Measurements from ENCODE around the gene CEP104. TPM values are rescaled to one million over a fixed set of nuclear protein-coding genes. Genes with fewer than 3 reads are reported as not detected.

The CEP104 gene
- total and polyA plus RNA-seq, 5 experiments from 2014 or later, result 13.1 to 59.0 (median 19.4) TPM

GRCh38 chr1:3786468-3787348, 70.3 kb downstream of the CEP104 start:
- Mint-ChIP-seq H3K4me3 (peak overlapping the region in 1 of 10 donors; percentile 15), H3K27ac (peak overlapping the region in 2 of 10 donors; percentile 81 to 94), H3K27me3 (no peaks in the 10 kb centered on the region), H3K36me3 (peaks cover 0 to 61% (median 7%) of the 10 kb centered on the region in 3 donors), H3K4me1 (peaks cover 3 to 18% (median 13%) of the 10 kb centered on the region in 4 donors), H3K9me3 (no peaks in the 10 kb centered on the region)
- POLR2A ChIA-PET, result interaction anchor here (0.6 to 2.1 kb wide), 3 partner anchors 10 to 122 kb away, joined by 3 to 8 read pairs (median 4); partner anchors contain the start of gene LRRC47
- ATAC-seq, result no peak
- DNase-seq, result peak in 1 of 10 donors; percentile 48

GRCh38 chr1:3785456-3786157, 71.4 kb downstream of the CEP104 start:
- Mint-ChIP-seq H3K4me3 (no peak overlapping the region), H3K27me3 (no peaks in the 10 kb centered on the region), H3K36me3 (peaks cover 0 to 72% (median 14%) of the 10 kb centered on the region in 3 donors), H3K9me3 (no peaks in the 10 kb centered on the region), H3K4me1 (peaks cover 3 to 17% (median 9%) of the 10 kb centered on the region in 4 donors), H3K27ac (peak overlapping the region in 1 of 10 donors; percentile 15)
- POLR2A ChIA-PET, result interaction anchor here (0.5 to 0.7 kb wide), 4 partner anchors 26 to 121 kb away, joined by 3 to 4 read pairs (median 3); no protein-coding TSS in a partner anchor
- ATAC-seq (no peak), DNase-seq (peak in 1 of 10 donors; percentile 48)

GRCh38 chr1:3785045-3785444, 72.0 kb downstream of the CEP104 start:
- H3K4me1 Mint-ChIP-seq, result peaks cover 3 to 17% (median 9%) of the 10 kb centered on the region in 4 donors
- H3K9me3 Mint-ChIP-seq, result no peaks in the 10 kb centered on the region
- ATAC-seq, result no peak
- POLR2A ChIA-PET, result interaction anchor here (0.5 kb wide), 1 partner anchor 97 kb away, joined by 3 read pairs; no protein-coding TSS in a partner anchor
- no peaks in the 10 kb centered on the region for H3K27me3 Mint-ChIP-seq
- DNase-seq, result peak in 1 of 10 donors; percentile 38
- H3K4me3 Mint-ChIP-seq, result no peak overlapping the region
- H3K27ac Mint-ChIP-seq, result peak overlapping the region in 1 of 10 donors; percentile 55
- H3K36me3 Mint-ChIP-seq, result peaks cover 1 to 78% (median 19%) of the 10 kb centered on the region in 3 donors

GRCh38 chr1:3783651-3784474, 73.1 kb downstream of the CEP104 start:
- DNase-seq (peak in 1 of 10 donors; percentile 42), ATAC-seq (no peak)
- no peak overlapping the region for H3K4me3 Mint-ChIP-seq
- peaks cover 4 to 87% (median 24%) of the 10 kb centered on the region in 3 donors for H3K36me3 Mint-ChIP-seq
- H3K4me1 Mint-ChIP-seq, result peaks cover 3 to 17% (median 6%) of the 10 kb centered on the region in 4 donors
- H3K27ac Mint-ChIP-seq, result peak overlapping the region in 2 of 10 donors; percentile 59 to 84
- H3K27me3 Mint-ChIP-seq, result no peaks in the 10 kb centered on the region
- POLR2A ChIA-PET, result interaction anchor here (1.4 kb wide), 1 partner anchor 12 kb away, joined by 5 read pairs; the partner anchor contains the start of gene LRRC47
- H3K9me3 Mint-ChIP-seq, result no peaks in the 10 kb centered on the region

GRCh38 chr1:3780901-3781300, 76.1 kb downstream of the CEP104 start:
- POLR2A ChIA-PET, result no interaction called here
- peak overlapping the region in 2 of 10 donors; percentile 7 to 15 for H3K27ac Mint-ChIP-seq
- peaks cover under 1 to 7% (median 1%) of the 10 kb centered on the region in 4 donors for H3K4me1 Mint-ChIP-seq
- no peak for ATAC-seq
- H3K36me3 Mint-ChIP-seq, result peaks cover 4 to 64% (median 24%) of the 10 kb centered on the region in 3 donors
- no peaks in the 10 kb centered on the region for H3K9me3 Mint-ChIP-seq
- DNase-seq, result peak in 1 of 10 donors; percentile 56
- H3K27me3 Mint-ChIP-seq, result no peaks in the 10 kb centered on the region
- H3K4me3 Mint-ChIP-seq, result no peak overlapping the region

- Mint-ChIP-seq H3K9me3 (no peaks in the 10 kb centered on the region), H3K27ac (peak overlapping the region in 2 of 10 donors; percentile 40 to 45), H3K36me3 (peaks cover 4 to 56% (median 24%) of the 10 kb centered on the region in 3 donors)
Measured at GRCh38 chr1:3779912-3780416, 77.0 kb downstream of the CEP104 start.

GRCh38 chr1:3779265-3779911, 77.6 kb downstream of the CEP104 start:
- Mint-ChIP-seq H3K36me3 (peaks cover 4 to 50% (median 24%) of the 10 kb centered on the region in 3 donors), H3K4me3 (no peak overlapping the region), H3K4me1 (peaks cover 4 to 15% (median 10%) of the 10 kb centered on the region in 4 donors), H3K27me3 (no peaks in the 10 kb centered on the region), H3K9me3 (no peaks in the 10 kb centered on the region), H3K27ac (peak overlapping the region in 1 of 10 donors; percentile 56)
- ATAC-seq (no peak), DNase-seq (peak in 1 of 10 donors; percentile 53)
- POLR2A ChIA-PET, result no interaction called here

More at GRCh38 chr1:3779912-3780416, 77.0 kb downstream of the CEP104 start:
- no peak for ATAC-seq
- Mint-ChIP-seq H3K4me1 (peaks cover 4 to 15% (median 9%) of the 10 kb centered on the region in 4 donors), H3K4me3 (no peak overlapping the region), H3K27me3 (no peaks in the 10 kb centered on the region)
- peak in 1 of 10 donors; percentile 34 for DNase-seq
- POLR2A ChIA-PET, result no interaction called here

GRCh38 chr1:3778590-3779264, 78.3 kb downstream of the CEP104 start:
- H3K9me3 Mint-ChIP-seq, result no peaks in the 10 kb centered on the region
- no peaks in the 10 kb centered on the region for H3K27me3 Mint-ChIP-seq
- no peak overlapping the region for H3K27ac Mint-ChIP-seq
- DNase-seq, result peak in 1 of 10 donors; percentile 54
- no peak overlapping the region for H3K4me3 Mint-ChIP-seq
- H3K4me1 Mint-ChIP-seq, result peaks cover 4 to 15% (median 10%) of the 10 kb centered on the region in 4 donors
- no peak for ATAC-seq
- POLR2A ChIA-PET, result no interaction called here
- peaks cover 4 to 44% (median 20%) of the 10 kb centered on the region in 3 donors for H3K36me3 Mint-ChIP-seq

GRCh38 chr1:3777647-3778589, 79.1 kb downstream of the CEP104 start:
- DNase-seq (peak in 1 of 10 donors; percentile 55), ATAC-seq (no peak)
- H3K4me3 Mint-ChIP-seq, result no peak overlapping the region
- peaks cover 4 to 36% (median 20%) of the 10 kb centered on the region in 3 donors for H3K36me3 Mint-ChIP-seq
- H3K9me3 Mint-ChIP-seq, result no peaks in the 10 kb centered on the region
- H3K27me3 Mint-ChIP-seq, result no peaks in the 10 kb centered on the region
- H3K4me1 Mint-ChIP-seq, result peaks cover 6 to 20% (median 12%) of the 10 kb centered on the region in 4 donors
- H3K27ac Mint-ChIP-seq, result peak overlapping the region in 1 of 10 donors; percentile 5
- POLR2A ChIA-PET, result no interaction called here

- DNase-seq, result peak in 1 of 10 donors; percentile 57
- POLR2A ChIA-PET, result no interaction called here
- peaks cover 6 to 21% (median 12%) of the 10 kb centered on the region in 4 donors for H3K4me1 Mint-ChIP-seq
- H3K36me3 Mint-ChIP-seq, result peaks cover 4 to 30% (median 20%) of the 10 kb centered on the region in 3 donors
- no peak overlapping the region for H3K4me3 Mint-ChIP-seq
- no peaks in the 10 kb centered on the region for H3K9me3 Mint-ChIP-seq
- H3K27ac Mint-ChIP-seq, result peak overlapping the region in 2 of 10 donors; percentile 48 to 66
- no peak for ATAC-seq
- no peaks in the 10 kb centered on the region for H3K27me3 Mint-ChIP-seq
Measured at GRCh38 chr1:3777078-3777547, 79.9 kb downstream of the CEP104 start.
